Breast epithelium (tissue), 3 donors: Measurements from ENCODE around the gene CBFA2T2.

Experiments
- CTCF ChIP-seq, 3 donors: fragments of 450-650 bp; IDR thresholded peaks; one replicate each; pipeline ENCODE4 v1.5.1; 2016 to 2017; ENCODE audit warnings: antibody characterized with exemption in 3 of 3, mild to moderate bottlenecking in 3 of 3, moderate library complexity in 3 of 3
- POLR2A ChIP-seq: fragments of 450-650 bp; IDR thresholded peaks from one replicate; pipeline ENCODE4 v1.6.1; 2016; ENCODE audit warnings: antibody characterized with exemption, mild to moderate bottlenecking, moderate library complexity
- POLR2AphosphoS5 ChIP-seq, 3 donors: sonication (generic); formaldehyde crosslinking; IDR thresholded peaks; one replicate each; pipeline ENCODE4 v1.6.1; 2017; ENCODE audit warnings: antibody characterized with exemption in 3 of 3

- TF ChIP-seq CTCF (IDR thresholded peaks at IDR 0.05) (no peak), POLR2A (no peak), POLR2AphosphoS5 (IDR thresholded peaks at IDR 0.05) (peak in 1 of 3 donors; percentile 55)
These were observed 88.6 kb downstream of the CBFA2T2 start for GRCh38 chr20:33578510-33578909.
